Astrocyte (in vitro differentiated cells and primary cell): ENCODE results near the gene AUTS2.

Source experiments
- EZH2 ChIP-seq: IDR thresholded peaks from 2 replicates; pipeline ENCODE4 v1.6.1; 2012; ENCODE audit warnings: mild to moderate bottlenecking, low read length, inconsistent platforms; ENCODE audit not compliant: insufficient read depth
- TF ChIP-seq, protein P1 (sequence below): IDR thresholded peaks from 2 replicates; pipeline ENCODE4 v1.5.1; 2011; ENCODE audit warnings: low read depth, mild to moderate bottlenecking, inconsistent platforms, low read length, moderate library complexity; ENCODE audit not compliant: insufficient read depth

DNA sequence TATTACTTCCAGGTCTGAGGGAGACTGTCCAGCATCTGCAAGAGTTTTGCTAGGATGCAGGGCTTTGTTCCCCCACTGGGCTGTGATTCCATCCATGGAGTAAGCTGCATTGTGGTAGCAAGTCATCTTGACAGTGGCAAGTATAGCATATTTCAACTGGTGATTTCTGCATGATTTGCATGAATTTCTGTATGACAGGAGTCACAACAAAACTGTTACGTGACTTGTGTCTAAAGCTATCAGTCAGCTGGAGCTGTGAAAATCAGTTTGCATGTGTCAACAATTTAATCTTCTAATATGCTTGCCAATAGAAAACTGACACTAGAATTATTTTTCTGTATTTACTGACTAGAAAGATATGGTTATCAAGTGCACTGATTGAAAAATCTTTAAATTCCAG, 344.3 kb downstream of the AUTS2 start:
- TF ChIP-seq, protein P1, sequence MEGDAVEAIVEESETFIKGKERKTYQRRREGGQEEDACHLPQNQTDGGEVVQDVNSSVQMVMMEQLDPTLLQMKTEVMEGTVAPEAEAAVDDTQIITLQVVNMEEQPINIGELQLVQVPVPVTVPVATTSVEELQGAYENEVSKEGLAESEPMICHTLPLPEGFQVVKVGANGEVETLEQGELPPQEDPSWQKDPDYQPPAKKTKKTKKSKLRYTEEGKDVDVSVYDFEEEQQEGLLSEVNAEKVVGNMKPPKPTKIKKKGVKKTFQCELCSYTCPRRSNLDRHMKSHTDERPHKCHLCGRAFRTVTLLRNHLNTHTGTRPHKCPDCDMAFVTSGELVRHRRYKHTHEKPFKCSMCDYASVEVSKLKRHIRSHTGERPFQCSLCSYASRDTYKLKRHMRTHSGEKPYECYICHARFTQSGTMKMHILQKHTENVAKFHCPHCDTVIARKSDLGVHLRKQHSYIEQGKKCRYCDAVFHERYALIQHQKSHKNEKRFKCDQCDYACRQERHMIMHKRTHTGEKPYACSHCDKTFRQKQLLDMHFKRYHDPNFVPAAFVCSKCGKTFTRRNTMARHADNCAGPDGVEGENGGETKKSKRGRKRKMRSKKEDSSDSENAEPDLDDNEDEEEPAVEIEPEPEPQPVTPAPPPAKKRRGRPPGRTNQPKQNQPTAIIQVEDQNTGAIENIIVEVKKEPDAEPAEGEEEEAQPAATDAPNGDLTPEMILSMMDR, result no peak
- no peak for TF ChIP-seq EZH2
